ENCODE measurements around the gene CAMK2D.

CAMK2D gene

GRCh38 chr4:113776679-113777078 lies 15.1 kb upstream of the CAMK2D start:
- no peak for TF ChIP-seq CTCF (IDR thresholded peaks at IDR 0.05; ENCODE audit: insufficient read depth, low read depth, low read length, missing control alignments)
- H3K4me3 ChIP-seq (ENCODE audit: low read depth, low read length), result no peak overlapping the region
- DNase-seq (ENCODE audit: low read depth), result no peak

- H3K4me3 ChIP-seq (ENCODE audit: low read depth, low read length), result no peak overlapping the region
- DNase-seq (ENCODE audit: low read depth), result no peak
- no peak for TF ChIP-seq CTCF (IDR thresholded peaks at IDR 0.05; ENCODE audit: insufficient read depth, low read depth, low read length, missing control alignments)
These were observed 14.5 kb upstream of the CAMK2D start for GRCh38 chr4:113776016-113776415.

- no peak for TF ChIP-seq CTCF (IDR thresholded peaks at IDR 0.05; ENCODE audit: insufficient read depth, low read depth, low read length, missing control alignments)
- DNase-seq (ENCODE audit: low read depth), result no peak
- H3K4me3 ChIP-seq (ENCODE audit: low read depth, low read length), result no peak overlapping the region
These were observed 12.2 kb upstream of the CAMK2D start for GRCh38 chr4:113773756-113774155.

- DNase-seq (ENCODE audit: low read depth), result no peak
- H3K4me3 ChIP-seq (ENCODE audit: low read depth, low read length), result no peak overlapping the region
- no peak for TF ChIP-seq CTCF (IDR thresholded peaks at IDR 0.05; ENCODE audit: insufficient read depth, low read depth, low read length, missing control alignments)
These were observed 11.5 kb upstream of the CAMK2D start for GRCh38 chr4:113773014-113773413.

GRCh38 chr4:113772319-113772718 lies 10.8 kb upstream of the CAMK2D start:
- H3K4me3 ChIP-seq (ENCODE audit: low read depth, low read length), result no peak overlapping the region
- no peak for TF ChIP-seq CTCF (IDR thresholded peaks at IDR 0.05; ENCODE audit: insufficient read depth, low read depth, low read length, missing control alignments)
- DNase-seq (ENCODE audit: low read depth), result no peak

GRCh38 chr4:113769744-113770143 lies 8.2 kb upstream of the CAMK2D start:
- no peak for DNase-seq (ENCODE audit: low read depth)
- H3K4me3 ChIP-seq (ENCODE audit: low read depth, low read length), result no peak overlapping the region
- no peak for TF ChIP-seq CTCF (IDR thresholded peaks at IDR 0.05; ENCODE audit: insufficient read depth, low read depth, low read length, missing control alignments)

GRCh38 chr4:113768952-113769351 lies 7.4 kb upstream of the CAMK2D start:
- H3K4me3 ChIP-seq (ENCODE audit: low read depth, low read length), result no peak overlapping the region
- TF ChIP-seq CTCF (IDR thresholded peaks at IDR 0.05; ENCODE audit: insufficient read depth, low read depth, low read length, missing control alignments), result no peak
- no peak for DNase-seq (ENCODE audit: low read depth)

Measured in GM12865 (cell line).